Ishikawa (cell line): ENCODE data around the gene COG6.

Source experiments
- CEBPB ChIP-seq: IDR thresholded peaks from 2 replicates; pipeline ENCODE4 v1.6.1; 2012
- CREB1 ChIP-seq: IDR thresholded peaks from 2 replicates; pipeline ENCODE4 v1.6.1; 2012; ENCODE audit warnings: low read depth
- EP300 ChIP-seq: IDR thresholded peaks from 2 replicates; pipeline ENCODE4 v1.6.1; 2012; ENCODE audit warnings: borderline replicate concordance
- FOXM1 ChIP-seq: IDR thresholded peaks from 2 replicates; pipeline ENCODE4 v1.6.1; 2012; ENCODE audit warnings: low read depth, borderline replicate concordance
- MAX ChIP-seq: IDR thresholded peaks from 2 replicates; pipeline ENCODE4 v1.6.1; 2012
- USF1 ChIP-seq: IDR thresholded peaks from 2 replicates; pipeline ENCODE4 v1.6.1; 2012

COG6 gene

DNA sequence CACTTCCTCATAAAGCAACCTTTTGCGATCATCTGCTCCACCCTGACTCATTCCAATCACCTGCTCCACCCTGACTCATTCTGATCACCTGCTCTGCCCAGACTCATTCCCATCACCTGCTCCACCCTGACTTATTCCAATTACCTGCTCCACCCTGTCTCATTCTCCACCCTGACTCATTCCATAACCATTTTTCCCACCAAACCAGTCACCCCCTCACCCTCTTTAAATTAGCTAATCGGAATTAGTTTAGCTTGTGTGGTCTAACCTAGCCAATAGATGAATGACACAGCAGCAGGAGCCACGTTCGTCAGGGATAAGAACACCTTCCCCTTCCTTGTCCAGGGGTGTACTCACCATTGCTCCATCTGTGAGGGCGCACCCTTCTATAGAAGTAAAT lies 134.0 kb downstream of the COG6 start:
- TF ChIP-seq MAX (no peak), FOXM1 (no peak), USF1 (no peak), CEBPB (no peak), EP300 (no peak), CREB1 (no peak)
